ENCODE results near the gene MAGEF1. TPM values are rescaled to one million over a fixed set of nuclear protein-coding genes. Genes with fewer than 3 reads are reported as not detected.

Gene MAGEF1
- total RNA-seq, 1 donor, result 23.7 TPM

DNA sequence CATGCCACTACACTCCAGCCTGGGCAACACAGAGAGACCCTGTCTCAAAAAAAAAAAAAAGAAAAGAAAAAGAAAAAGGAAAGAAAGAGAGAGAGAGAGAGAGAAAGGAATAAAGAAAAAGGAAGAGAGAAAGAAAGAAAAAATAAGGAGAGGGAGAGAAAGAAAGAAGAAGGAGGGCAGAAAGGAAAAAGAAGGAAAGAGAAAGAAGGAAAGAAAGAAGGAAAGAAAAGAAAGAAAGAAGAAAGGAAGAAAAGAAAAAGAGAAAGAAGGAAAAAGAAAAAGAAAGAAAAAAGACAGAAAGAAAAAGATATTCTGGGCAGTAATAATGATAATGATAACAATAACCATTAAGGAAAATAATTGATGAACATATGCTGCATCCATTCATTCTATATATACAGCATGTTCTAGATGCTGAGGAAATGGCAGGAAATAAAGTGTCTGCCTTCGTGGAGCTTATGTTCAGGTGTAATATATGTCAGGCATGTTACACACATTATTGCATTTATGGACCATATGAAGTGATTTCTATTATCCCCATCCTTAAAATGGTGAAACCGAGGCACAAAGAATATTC lies 37.4 kb upstream of the MAGEF1 start:
- TF ChIP-seq, protein P1, sequence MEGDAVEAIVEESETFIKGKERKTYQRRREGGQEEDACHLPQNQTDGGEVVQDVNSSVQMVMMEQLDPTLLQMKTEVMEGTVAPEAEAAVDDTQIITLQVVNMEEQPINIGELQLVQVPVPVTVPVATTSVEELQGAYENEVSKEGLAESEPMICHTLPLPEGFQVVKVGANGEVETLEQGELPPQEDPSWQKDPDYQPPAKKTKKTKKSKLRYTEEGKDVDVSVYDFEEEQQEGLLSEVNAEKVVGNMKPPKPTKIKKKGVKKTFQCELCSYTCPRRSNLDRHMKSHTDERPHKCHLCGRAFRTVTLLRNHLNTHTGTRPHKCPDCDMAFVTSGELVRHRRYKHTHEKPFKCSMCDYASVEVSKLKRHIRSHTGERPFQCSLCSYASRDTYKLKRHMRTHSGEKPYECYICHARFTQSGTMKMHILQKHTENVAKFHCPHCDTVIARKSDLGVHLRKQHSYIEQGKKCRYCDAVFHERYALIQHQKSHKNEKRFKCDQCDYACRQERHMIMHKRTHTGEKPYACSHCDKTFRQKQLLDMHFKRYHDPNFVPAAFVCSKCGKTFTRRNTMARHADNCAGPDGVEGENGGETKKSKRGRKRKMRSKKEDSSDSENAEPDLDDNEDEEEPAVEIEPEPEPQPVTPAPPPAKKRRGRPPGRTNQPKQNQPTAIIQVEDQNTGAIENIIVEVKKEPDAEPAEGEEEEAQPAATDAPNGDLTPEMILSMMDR (IDR thresholded peaks at IDR 0.05; ENCODE audit: insufficient read depth, low read depth, low read length), result no peak
- H3K4me3 ChIP-seq (ENCODE audit: low read depth, low read length), result no peak overlapping the region
- DNase-seq (ENCODE audit: low read depth), result no peak

DNA sequence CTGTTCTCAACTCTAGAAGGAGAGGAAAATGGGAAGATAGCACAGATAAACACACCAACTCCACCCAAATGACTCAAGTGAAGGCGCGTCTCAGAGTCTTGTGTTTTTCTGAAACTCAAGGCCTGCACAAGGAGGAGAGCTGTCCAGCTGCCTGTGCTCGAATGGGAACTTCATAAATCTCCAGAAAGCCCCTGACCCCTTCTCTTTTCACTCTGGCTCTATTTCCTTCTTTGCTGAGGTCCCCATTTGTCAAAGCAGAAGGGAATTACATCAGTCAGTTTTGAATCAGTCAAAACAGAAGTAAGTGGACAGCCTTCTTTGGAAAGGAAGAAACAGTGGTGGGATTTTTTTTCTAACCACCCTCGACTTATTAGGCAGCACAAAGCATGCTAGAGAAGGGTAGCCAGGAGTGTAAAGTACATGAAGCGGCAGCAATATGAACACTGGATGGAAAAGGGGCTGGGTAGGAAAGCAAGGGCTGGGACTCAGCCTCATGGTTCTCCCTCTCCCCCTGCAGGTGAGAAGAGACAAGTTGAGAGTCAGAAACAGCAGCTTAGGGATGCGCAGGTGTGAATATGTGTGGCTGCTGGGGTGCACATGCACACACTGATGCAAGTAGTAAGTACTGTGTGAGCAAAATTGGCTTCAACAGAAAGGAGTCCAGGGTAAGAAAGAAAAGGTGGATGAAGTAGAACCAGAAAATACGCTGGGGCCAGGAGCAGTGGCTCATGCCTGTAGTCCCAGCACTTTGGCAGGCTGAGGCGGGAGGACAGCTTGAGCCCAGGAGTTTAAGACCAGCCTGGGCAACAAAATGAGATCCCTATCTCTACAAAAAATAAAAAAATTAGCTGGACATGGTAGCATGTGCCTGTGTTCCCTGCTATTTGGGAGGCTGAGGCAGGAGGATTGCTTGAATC lies 36.6 kb upstream of the MAGEF1 start:
- no peak overlapping the region for H3K4me3 ChIP-seq (ENCODE audit: low read depth, low read length)
- TF ChIP-seq, protein P1 (IDR thresholded peaks at IDR 0.05; ENCODE audit: insufficient read depth, low read depth, low read length), result peak; percentile 35
- no peak for DNase-seq (ENCODE audit: low read depth)

DNA sequence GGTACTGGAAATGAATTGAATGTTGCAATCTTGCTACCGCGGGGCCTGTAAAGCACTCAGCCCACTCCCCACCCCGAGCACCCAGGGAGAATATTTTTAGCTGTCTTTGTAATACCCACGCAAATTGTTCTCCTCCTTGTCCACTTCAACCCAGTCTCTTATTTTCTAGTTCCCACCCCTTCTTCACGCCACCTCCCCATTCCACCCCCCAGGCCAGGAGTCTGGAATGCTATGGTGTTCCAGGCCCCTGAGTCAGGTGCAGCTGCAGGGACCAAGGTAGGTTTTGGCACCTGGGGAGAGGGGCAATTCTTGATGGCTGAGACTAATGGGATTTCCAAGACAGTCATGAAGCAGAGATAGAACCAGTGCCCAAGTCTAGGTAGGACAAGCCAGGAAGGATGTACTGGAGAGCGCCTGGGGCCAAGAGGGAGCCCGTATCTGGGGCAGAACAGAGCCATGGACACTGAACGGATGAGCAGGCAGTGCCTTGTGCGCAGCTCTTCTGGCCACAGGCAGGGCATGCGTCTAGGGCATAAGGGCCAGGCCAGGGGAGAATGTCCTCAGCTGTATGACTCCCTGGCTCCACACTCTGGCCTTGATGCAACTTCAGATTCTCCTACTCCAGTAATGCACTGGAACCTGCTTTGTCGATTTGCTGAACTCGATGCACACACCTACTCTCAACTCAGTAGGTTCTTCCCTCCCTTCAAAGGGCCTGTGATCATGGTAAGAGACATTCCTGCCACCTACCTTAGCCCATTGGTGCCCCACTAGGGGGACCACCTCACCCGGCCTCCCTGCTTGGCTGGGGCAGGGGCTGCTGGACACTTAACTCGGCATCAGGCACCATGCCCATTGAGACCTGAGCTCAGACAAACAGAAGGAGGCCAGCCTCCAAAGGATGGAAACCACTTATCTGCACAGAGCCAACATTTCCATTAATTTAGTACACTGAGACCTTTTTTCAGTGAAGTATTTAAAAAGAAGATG lies 34.6 kb upstream of the MAGEF1 start:
- TF ChIP-seq, protein P1 (IDR thresholded peaks at IDR 0.05; ENCODE audit: insufficient read depth, low read depth, low read length), result no peak
- DNase-seq (ENCODE audit: low read depth), result no peak
- no peak overlapping the region for H3K4me3 ChIP-seq (ENCODE audit: low read depth, low read length)

- H3K4me3 ChIP-seq (ENCODE audit: low read depth, low read length), result no peak overlapping the region
- DNase-seq (ENCODE audit: low read depth), result no peak
- TF ChIP-seq, protein P1 (IDR thresholded peaks at IDR 0.05; ENCODE audit: insufficient read depth, low read depth, low read length), result no peak
These were observed 33.7 kb upstream of the MAGEF1 start for GRCh38 chr3:184745526-184745925.

- no peak for DNase-seq (ENCODE audit: low read depth)
- no peak overlapping the region for H3K4me3 ChIP-seq (ENCODE audit: low read depth, low read length)
- TF ChIP-seq, protein P1 (IDR thresholded peaks at IDR 0.05; ENCODE audit: insufficient read depth, low read depth, low read length), result no peak
These were observed 31.4 kb upstream of the MAGEF1 start for GRCh38 chr3:184743248-184743647.

- DNase-seq (ENCODE audit: low read depth), result no peak
- TF ChIP-seq, protein P1 (IDR thresholded peaks at IDR 0.05; ENCODE audit: insufficient read depth, low read depth, low read length), result no peak
- H3K4me3 ChIP-seq (ENCODE audit: low read depth, low read length), result no peak overlapping the region
These were observed 30.8 kb upstream of the MAGEF1 start for GRCh38 chr3:184742676-184743135.
